NCI-H146 (cell line): ENCODE results near the gene NLRC5.
"Not testable (repeated sequence)": the region's sequence is repeated elsewhere in the genome, so short reads cannot be mapped to it uniquely, and the experiment has no call there.

Experiments
- DNase-seq: peaks from one replicate; lab custom pipeline; 2025; lab: John Stamatoyannopoulos, UW

Gene NLRC5

GRCh38 chr16:57001026-57001679 is 11.8 kb downstream of the NLRC5 start:
- DNase-seq, result no peak

GRCh38 chr16:57003439-57004386 is 14.4 kb downstream of the NLRC5 start:
- no peak for DNase-seq

- no peak for DNase-seq
Observed at GRCh38 chr16:57004387-57005250, 15.3 kb downstream of the NLRC5 start.

GRCh38 chr16:57005597-57005996 is 16.2 kb downstream of the NLRC5 start:
- not testable (repeated sequence) for DNase-seq

GRCh38 chr16:57007050-57007449 is 17.7 kb downstream of the NLRC5 start:
- DNase-seq, result no peak

GRCh38 chr16:57007530-57007929 is 18.2 kb downstream of the NLRC5 start:
- no peak for DNase-seq

GRCh38 chr16:57008440-57008839 is 19.1 kb downstream of the NLRC5 start:
- no peak for DNase-seq

GRCh38 chr16:57009643-57010170 is 20.4 kb downstream of the NLRC5 start:
- no peak for DNase-seq

GRCh38 chr16:57012353-57012752 is 23.0 kb downstream of the NLRC5 start:
- DNase-seq, result no peak

- no peak for DNase-seq
Observed at GRCh38 chr16:57013229-57013628, 23.9 kb downstream of the NLRC5 start.

GRCh38 chr16:57013902-57014301 is 24.5 kb downstream of the NLRC5 start:
- no peak for DNase-seq

- DNase-seq, result no peak
Observed at GRCh38 chr16:57016301-57016700, 26.9 kb downstream of the NLRC5 start.

- DNase-seq, result no peak
Observed at GRCh38 chr16:57016831-57017230, 27.5 kb downstream of the NLRC5 start.

- DNase-seq, result no peak
Observed at GRCh38 chr16:57017251-57017650, 27.9 kb downstream of the NLRC5 start.

GRCh38 chr16:57019746-57020145 is 30.4 kb downstream of the NLRC5 start:
- no peak for DNase-seq

GRCh38 chr16:57020651-57021050 is 31.3 kb downstream of the NLRC5 start:
- no peak for DNase-seq

- no peak for DNase-seq
Observed at GRCh38 chr16:57021757-57022156, 32.4 kb downstream of the NLRC5 start.

- no peak for DNase-seq
Observed at GRCh38 chr16:57022445-57022844, 33.1 kb downstream of the NLRC5 start.

- DNase-seq, result no peak
Observed at GRCh38 chr16:57023541-57024249, 34.3 kb downstream of the NLRC5 start.

GRCh38 chr16:57024894-57025680 is 35.7 kb downstream of the NLRC5 start:
- DNase-seq, result no peak
